Raji (cell line): ENCODE results near the gene CTNND2.

Experiments
- POLR2A ChIP-seq: IDR thresholded peaks from 2 replicates; pipeline ENCODE4 v1.6.1; 2011; ENCODE audit warnings: low read depth, low read length, control low read depth; ENCODE audit not compliant: insufficient read depth

Gene CTNND2

DNA sequence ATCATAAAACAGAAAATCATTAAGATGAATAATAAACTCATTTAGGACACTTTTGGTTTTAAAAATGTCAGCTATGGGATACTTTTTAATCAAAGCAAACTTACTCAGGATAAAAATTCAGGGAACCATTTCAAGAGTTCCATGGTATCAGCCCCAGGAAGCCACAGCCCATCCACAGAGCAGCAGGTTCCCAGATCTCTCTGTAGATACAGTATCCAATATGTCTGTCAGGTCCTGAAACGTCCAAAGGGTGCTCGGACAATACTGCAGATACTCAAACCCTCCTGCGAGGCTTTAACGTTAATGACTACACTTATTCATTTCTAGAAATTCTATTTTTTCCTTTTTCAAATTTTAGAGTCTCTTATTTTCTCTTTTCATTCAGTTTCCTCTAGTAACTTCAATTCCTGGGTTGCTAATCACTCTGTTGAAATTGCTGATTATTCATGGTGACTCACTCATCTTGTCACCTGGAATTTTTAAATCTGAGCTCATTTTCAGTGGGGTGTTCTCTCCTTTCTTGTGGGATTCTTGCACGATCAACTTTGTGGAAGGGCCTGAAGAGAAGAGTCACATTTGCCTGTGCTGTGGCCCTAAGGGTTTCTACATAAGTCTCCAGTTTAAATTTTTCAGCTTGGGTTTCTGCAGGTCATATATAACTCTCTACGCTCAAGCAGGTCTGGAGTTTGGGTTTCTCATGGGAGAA, 435.8 kb downstream of the CTNND2 start:
- TF ChIP-seq POLR2A = no peak

DNA sequence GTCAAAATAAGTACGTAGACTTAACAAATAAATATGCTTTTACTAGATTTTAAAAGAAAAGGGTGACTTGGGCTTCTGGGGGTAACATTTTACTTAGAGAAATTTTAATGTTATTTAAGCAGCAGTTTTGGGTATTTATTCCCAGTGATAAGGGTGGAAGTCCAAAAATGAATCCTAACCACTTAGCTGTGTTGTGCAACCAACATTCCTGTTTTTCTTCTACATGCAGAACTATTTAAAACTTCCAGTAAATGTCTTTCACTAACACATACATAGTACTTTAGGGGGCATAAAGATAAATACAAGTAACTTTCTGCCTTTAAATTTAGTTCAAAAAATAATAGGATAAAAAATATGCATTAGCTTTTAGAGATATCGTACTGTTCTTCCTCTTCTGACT, 436.7 kb downstream of the CTNND2 start:
- TF ChIP-seq POLR2A = no peak

DNA sequence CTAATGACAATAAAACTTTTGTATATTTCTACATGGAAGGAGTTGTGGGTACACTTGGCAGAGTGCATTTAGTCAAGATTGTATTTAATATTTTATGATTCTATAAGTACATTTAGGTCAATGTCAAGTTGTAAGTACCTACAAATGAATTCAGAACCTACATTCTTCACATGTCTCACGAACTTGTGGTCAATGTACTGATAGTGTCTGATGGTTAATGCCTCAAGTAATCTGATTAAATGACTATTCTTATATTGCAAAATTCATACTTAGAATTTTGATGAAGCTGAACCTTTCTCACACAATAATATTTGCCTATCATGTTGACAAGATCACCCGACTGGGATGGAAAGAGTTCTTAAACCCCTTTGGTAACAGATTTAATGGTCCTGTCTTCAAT, 444.5 kb downstream of the CTNND2 start:
- no peak for TF ChIP-seq POLR2A

DNA sequence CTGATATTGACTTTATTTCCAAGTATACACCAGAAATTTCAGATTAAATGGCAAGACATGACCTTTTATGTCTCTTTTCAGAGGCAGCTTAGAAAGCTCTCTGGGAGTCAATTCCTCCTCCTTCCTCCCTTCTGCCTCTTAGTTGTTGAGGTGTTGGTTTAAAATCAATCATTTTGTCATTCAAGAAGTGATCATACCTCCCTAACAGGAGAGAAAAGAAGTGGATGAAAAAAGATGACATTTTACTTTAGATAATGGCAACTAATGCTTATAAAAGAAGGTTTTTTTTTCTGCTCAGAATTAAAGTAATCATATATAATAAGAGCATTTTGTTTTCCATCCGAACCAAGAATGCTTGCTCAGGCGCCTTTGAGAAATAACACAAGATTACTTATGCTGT, 448.7 kb downstream of the CTNND2 start:
- no peak for TF ChIP-seq POLR2A

DNA sequence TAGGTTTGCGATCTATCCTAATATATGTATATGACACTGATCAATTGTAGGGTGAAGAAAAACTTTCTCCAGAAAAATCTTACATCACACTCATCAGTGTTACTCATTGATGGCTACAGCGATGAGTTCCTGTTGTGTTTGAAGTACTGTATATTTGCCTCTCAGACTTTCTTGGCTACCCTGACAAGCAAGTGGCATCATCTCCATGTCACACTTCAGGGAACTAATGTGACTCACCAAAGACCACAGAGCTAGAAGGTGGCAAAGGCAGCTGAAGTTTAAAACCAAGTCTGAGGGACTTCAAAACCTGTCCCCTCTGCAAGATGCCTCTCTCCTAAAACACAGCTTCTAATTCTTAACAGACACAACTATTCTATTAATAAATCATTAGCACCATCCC, 451.4 kb downstream of the CTNND2 start:
- no peak for TF ChIP-seq POLR2A

DNA sequence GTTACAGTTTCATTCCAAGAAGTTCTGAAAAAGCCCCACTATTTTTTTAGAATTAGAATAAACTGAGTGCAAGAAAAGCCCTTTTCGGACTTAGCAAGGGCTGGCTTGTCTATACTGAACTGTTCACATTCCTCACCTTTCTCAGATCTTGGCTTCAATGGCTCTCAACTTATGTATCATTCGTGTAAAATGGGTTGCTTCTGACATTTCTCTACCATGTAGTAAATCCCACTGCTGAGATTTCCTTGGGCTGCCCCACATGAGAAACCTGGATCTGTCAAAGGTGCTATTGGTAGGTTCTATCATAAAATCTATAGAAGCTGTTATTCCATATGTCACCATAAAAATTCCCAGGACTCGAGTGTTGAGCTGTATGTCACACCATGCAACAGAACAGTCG, 454.3 kb downstream of the CTNND2 start:
- no peak for TF ChIP-seq POLR2A

DNA sequence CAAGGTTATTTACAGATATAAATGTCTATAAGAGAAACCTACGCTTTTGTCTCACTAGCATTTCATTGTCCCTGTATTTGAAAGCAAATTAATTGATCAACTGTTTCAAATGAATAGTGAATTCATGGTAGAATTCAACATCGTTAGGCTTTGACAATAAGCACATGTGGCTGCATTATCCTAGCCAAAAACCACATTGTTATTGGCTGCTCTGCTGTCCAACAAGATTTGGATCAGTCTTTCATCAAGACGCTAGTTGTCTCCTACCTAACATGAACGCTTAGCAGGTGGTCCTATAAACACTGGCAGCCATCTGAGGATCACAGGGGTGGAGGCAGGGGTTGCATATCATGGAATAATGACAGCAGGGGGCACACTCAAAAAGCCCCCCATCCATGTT, 455.0 kb downstream of the CTNND2 start:
- no peak for TF ChIP-seq POLR2A

DNA sequence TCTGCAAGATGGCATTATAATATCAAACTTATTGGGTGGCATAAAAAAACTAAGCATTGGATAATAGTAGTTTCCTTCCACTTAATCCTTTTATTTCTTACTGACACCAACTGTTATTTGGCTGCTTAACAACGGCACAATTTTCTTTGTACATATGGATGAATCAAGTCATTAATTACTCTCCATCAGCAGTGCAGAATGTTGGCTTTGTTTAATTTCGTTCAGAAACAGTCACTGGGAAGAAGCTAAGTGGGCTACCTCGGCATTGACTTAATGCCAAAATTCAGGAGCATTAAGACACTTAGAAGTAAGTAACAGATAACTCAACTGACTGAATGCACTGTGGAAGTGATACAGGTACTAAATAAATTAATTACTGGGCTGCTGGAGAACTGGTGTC, 460.4 kb downstream of the CTNND2 start:
- TF ChIP-seq POLR2A = no peak

DNA sequence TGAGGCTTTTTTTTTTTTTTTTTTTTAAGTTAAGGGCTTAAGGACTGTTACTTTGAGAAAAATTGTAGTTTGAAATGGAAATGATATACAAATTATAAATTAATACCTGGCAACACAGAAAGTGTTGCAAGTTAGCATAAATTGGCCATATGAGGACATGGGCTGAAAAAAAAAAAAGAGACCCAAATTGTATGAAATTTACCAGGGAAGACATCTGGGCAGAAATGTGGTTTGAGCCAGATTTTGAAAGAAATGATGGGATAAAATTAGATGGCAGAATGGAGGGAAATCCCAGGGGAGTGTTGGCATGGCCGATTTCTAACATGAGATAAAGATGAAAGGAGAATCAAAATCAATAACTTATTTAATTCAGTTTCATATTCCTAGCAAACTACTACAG, 472.1 kb downstream of the CTNND2 start:
- TF ChIP-seq POLR2A = no peak

DNA sequence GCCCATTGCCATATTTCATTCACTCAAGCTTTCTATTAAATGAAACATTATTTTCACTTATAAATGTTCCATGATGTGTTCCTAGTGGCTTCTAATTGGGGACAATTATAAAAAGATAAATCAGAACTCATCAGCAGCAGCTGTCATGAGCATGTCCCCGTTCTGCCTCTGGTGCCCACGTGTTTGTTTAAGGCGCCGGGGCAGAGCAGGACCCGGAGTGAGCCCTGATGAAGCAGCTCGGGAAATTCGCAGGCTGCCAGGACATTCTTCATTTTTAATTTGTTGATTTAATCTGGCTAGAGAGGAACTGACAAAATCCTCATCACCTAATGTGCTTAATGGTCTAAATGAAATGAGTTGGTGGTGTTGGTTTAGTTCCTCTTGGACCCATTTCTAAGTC, 475.0 kb downstream of the CTNND2 start:
- TF ChIP-seq POLR2A = no peak

DNA sequence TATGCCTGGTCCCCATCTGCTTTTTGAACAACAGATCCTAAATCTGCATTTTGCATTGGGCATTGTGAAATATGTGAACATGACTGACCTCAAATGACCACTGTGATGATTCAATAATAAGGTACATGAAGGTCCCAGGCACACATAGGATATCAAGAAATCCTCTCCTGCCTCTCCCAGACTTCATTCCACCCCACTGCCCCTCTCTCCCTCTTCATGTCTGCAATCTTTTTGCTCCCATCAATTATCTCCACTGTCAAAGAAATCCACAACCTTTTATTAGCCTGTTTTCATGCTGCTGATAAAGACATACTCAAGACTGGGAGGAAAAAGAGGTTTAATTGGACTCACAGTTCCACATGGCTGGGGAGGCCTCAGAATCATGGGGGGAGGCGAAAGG, 476.7 kb downstream of the CTNND2 start:
- no peak for TF ChIP-seq POLR2A

DNA sequence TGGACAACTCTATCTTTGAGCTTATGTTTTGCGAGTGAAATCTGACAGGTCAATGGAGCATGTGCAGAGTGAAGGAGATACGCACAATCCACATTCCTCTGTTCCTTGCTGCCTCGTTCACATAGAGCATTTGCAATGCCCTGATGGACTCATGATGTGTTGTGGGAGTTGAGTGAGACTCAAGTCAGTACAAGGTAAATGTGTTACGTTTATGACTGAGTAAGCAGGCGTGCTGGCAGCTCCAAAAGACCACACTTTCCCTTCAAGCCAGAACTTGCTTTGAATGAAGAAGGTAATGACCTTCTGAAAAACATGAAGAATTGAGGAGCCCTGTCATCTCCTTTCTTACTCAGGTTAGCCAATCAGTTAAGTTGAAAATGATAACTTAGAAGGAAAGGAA, 477.8 kb downstream of the CTNND2 start:
- TF ChIP-seq POLR2A = no peak

DNA sequence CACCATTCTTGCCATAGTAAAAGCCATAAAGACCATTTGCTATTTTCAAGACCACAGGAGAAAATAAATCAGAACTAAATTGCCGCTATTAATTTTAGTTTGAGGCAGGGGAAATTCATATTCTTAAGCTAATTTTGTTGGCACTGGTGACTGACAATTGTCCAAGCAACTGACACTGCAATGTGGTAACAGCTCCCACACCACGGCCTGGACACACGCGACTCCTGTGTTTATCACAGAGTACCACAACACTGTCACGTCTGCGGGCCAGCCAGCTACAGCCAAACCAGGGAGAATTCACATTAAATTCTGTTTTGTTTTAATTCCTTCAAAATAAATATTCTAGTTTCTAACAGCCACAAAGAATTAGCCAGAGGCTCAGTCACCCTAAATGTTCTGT, 481.9 kb downstream of the CTNND2 start:
- no peak for TF ChIP-seq POLR2A

DNA sequence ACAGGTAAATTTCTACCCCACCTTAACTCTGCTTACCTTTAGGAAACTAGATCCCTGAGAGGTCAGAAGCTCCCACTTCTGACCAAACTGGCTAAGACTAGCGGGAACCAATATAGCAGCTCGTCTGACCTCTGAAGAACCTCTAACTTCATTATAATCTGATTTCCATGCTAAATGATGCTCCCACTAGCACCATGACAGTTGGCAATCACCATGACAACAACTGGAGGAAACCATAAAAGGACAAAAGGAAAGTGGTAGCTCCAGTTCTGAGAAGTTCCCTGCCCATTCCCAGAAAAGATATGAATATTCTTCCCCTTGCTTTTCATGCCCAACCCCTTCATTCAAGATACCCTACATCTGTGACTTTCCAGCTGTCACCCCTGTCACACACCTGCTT, 483.3 kb downstream of the CTNND2 start:
- TF ChIP-seq POLR2A = no peak

DNA sequence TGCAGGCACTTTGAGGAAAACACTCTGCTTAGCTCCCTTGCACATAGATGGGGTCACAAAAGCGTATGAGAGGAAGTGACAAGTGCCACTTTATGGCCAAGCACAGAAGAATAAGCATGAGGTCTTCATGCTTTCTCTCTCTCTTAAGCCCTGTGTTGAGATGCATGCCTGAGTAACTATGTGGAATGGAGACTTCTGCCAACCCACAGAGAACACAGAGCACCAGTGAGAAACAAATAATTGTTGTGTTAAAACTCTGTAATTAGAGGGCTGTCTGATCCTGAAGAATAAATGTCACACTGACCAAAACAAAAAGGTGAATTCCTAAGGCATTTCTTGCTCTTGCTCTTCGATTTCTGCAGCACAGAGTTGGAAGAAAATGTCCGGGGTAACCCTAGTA, 488.5 kb downstream of the CTNND2 start:
- no peak for TF ChIP-seq POLR2A

DNA sequence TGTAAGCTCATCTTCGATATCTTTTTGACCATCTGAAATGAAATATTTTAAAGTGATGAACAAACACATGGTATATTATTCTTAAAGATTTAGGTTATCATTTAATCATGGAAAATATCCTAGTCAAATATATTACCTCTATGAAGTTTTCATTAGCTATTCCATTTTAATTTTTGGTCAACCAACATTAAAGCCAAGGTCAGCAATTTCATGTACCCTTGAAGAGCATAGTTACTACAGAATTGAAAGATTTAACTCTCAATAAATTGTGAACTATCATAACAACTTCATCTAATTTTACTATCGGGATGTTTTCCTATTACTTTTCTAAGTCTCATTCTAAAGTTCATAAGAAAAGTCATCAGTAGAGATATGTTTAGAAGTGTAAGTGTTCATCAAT, 492.6 kb downstream of the CTNND2 start:
- no peak for TF ChIP-seq POLR2A

DNA sequence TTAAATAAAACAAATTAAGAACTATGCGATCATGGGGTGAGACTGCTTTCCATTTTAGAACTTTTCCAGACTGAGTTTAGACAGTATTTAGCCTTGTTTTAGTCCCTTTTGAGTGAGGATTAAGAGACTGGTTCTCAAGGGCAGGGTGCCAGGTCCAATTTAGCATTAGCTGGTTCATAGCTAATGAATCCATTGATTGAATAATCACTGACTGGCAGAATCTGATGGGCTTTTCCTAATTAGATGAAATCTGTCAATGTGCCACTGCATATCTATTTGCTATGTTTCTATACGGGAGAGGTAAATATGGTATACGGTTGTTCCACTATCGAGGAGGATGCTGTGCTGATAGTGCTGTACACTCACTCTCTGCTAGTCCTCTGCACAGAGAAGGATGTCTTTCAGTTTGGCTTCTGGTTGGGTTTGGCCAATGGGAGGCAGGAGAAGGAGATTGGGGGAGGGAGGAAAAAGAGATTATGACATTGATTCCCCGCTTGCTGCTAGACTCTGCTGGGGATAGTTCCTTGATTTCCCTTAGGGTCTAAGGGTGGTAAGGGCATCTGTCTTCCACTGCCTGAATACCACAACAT, 496.6 kb downstream of the CTNND2 start:
- no peak for TF ChIP-seq POLR2A
